HG03064 (cell line): ENCODE data around the gene SMOC2.

ENCODE experiments used
- ATAC-seq: cut with Tn5 transposase; IDR thresholded peaks from one replicate; pipeline ENCODE4 v1.9.1; 2021; ENCODE audit warnings: low read depth; ENCODE audit not compliant: unreplicated experiment

SMOC2 gene

DNA sequence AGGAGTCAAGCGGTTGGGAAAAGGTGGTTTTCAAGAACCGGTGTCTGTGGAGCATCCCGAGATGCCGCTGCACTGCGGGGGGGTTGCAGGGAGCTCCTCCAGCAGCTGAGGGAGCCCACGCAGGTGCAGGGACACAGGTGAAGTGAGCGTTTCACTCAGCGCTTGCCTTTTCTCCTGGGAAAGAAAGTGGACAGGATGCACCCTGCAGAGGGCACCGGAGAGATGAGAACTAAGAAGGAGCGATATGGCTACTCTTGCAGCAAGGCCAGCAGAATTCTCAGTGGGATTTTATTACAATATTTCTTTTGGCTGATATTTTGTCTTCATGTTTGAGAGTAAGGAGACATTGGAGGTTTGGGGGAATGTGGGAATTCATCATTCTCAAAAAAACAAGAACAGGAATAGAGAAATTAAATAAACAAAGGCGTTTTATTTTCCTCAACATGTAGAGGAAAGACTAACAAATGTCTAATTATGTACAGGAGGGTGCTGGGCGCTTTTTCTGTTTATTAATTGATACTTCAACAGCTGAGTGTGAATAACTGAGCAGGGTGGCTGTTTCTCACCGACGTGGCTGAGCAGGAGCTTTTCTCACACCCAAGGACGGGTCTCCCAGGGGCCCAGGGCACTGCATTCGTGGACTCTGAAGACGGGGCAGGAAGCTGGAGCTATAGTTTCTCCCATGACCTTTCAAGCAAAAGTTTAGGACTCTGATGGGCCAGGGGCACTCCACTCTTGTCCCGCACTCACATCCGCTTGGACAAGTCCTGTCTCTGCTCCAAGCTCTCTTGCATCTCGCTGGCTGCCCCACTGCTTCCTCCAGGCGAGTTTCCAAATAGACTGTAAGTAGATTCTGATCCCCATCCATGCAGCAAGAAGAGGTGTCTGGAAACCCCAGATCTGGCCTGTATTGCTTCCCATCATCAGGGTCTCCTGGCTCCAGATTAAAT is 176.1 kb downstream of the SMOC2 start:
- ATAC-seq: no peak

DNA sequence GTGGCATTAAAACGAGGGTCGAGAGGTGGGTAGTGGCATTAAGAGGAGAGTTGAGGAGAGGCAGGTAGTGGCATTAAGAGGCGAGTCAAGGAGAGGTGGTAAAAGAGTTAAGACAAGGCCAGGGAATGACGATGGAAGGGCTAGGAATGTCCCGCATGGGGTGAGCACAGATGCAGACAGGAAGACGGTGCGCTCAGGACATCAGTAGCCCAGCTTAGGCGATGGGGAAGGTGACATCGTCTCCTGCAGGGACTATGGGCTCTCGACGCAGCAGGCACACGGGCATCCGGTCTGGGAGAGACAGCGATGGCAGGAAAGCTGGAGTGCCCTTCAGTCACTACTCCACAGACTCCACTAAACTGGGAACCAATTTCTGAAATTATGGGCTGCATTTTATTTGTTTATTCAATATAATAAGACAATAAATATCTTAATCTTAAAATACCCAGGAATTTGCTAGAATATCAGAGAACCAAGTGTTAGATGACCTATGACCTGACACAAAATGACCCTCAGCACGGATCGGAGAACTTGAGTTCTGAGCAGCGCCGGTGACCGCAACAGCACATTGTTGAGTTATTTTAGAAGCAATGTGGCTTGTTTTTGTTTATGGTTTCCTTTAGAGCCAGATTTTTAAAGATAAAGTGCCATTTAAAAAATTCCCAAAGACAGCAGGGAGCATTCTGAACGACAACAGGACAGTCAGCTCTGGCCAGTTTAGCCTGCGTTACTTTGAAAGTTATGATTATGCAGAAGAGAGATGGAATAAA is 177.7 kb downstream of the SMOC2 start:
- no peak for ATAC-seq

DNA sequence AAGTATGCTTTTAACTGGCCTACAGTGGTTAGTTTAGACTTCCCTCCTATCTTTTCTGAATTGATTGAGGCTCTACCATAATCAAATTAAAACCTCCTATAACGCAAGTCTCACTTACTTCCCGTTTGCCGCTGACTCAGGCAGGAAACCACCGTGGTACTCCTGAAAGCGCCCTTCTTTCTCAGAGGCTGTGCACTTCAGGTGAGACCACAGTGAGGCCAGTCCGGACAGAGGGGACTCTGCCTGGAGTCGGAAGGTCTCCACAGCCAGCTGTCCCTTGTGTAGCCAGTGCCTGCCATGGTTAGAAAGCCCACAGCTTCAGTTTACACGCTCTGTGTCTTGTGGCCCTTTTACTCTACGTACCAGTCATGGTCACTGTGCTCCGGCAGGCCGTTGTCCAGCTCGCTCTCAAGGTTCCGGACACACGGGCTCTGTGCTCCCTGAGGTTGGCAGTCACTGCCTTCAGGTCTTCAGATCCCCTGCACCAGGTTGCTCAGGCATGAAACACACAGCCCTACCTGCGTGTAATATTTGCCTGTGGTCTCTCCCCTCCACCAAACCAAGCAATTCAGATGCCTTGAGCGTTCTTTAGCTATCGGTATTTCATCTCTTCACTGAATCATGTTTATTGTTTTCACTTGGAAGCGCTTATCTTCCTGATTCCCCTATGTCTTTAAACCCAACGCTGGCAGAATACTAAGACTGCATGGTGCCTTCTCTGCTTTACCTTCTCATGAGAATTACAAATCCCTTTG is 178.8 kb downstream of the SMOC2 start:
- ATAC-seq: no peak

DNA sequence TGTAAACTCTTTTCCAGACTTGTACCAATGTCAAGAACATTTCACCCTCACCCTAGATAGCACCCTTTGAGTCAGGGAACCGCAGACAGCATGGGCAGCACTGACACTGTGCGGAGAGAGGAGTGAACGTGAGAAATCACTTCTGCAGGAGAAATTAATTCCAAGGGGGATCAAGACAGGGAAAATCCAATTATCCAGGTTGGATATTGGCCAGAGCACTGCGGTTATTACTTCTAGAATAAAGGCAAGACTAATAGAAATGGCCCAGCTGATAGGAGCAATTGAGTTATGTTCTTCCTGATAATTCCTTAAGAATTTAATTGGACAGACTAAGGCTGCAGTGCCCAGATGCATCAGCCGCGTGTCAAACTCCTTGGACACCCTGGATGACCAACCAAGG is 179.6 kb downstream of the SMOC2 start:
- no peak for ATAC-seq

DNA sequence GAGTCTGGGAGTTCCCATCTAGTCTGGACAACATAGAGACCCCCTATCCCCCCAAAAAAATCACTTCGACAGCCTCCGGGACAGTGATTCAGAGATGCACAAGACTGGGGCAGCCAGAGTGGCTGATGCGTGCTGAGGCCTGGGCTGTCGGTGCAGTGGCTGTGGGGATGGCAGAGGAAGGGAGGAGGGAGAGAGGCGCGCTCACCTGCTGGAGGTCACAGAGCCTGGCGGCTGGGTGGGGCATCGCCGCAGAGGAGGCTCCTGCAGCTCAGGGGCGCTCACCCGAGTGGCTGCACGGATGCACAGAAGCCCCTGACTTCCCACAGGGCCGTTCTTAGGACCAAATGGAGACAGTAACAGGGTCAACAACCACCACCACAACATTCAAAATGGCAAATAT is 182.8 kb downstream of the SMOC2 start:
- ATAC-seq: no peak

DNA sequence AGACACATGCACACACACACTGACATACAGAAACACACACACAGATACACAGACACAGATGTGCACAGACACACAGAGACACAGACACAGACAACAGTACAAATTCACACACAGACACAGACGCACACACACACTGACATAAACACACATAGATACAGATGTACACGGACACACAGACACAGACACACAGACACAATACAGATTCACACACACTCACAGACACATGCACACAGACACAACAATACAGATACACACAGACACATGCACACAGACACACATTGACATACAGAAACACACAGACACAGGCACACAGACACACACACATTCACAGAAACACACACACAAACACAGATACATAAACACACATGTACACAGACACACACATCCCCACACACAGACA is 183.6 kb downstream of the SMOC2 start:
- ATAC-seq: no peak

DNA sequence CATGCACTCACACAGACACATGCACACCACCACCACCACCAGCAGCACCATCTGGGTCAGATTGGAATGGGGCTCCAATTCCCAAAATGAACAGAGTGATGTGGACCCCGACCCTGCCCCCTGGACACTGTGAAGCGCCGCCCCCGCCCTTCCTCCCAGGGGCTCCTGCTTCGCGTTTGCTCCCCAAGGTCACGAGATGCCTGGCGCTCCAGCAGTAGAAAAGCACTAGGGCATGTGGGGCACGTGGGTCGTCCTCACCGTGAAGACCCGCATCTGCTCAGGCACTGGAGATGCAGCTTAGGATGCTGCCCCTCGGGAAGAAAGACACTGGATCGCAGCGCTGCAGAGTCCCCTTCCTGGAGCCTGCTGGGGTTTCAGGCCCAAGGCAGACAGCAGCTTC is 184.0 kb downstream of the SMOC2 start:
- no peak for ATAC-seq

DNA sequence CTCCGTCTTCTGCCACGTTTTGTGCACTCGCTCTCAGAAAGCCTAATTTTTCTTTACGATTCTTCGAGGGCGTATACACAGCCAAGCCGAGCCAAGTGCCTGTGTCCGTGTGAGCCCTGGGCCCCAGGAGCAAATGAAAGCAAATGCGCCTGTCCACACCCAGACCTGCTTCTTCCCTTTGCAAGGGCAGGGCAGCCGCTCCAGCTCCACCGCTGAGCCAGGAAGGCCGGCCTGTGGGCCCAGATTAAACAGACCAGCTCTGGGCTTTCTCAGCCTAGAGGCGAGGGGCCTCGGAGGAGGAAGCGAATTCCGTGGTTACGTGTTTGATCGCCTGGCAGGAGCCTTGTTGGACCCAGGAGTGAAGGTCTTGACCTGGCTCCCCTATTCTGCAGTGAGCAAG is 184.6 kb downstream of the SMOC2 start:
- no peak for ATAC-seq

DNA sequence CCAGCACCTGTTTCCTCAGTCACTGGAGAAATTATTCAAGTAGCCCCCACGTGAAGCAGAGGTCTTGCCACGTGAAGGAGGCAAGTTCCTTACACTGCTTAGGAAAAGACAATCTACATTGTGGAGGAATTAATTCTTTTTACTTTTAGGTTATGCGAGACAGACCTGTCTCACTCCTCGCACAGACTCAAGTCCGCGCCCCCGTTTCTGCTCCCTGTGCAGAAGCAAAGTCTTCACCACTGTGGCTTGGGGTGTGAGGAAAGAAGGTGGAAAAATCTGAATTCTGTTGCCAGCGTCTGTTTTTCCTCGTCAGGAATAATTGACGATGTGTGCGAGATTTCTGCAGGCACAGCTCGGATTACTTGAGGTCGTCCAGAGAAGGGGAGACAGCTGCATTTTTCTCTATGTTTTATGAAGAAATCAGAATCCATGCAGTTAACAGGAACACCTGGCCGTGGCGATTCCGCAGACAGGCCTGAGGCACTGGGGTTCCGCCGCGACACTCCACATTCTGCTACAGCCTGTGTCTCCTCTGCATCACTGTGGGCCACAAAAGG is 185.1 kb downstream of the SMOC2 start:
- ATAC-seq: no peak

DNA sequence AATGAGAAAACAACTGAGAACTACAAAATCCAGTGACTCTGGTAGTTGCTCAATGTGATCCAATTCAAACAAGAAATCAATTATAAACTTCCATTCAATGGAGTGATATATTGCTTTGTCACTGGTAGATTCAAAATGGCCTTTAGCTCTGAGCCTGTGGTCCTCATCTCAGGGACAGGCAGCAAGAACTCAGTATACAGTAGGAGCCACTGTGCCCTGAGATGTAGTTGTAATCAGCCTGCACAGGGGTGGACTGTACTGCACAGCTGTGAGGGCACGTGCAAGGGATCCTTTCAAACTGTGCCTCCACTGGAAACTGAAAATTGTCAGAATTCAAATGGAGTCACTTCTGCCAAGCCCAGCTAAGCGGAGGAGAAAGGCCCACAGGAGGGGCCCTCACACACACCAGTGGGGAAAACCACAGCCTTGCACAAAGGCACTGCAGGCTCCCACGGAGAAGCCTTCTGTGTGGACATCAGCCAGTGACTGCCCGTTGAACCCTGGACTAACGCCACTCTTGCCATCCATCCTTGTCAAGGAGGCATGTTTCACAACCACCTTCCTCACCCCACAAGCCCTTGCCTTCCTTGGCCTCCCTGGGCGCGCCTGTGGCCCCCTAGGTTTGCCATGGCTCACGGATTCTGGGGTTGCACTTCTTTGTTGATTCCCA is 186.7 kb downstream of the SMOC2 start:
- ATAC-seq: no peak

DNA sequence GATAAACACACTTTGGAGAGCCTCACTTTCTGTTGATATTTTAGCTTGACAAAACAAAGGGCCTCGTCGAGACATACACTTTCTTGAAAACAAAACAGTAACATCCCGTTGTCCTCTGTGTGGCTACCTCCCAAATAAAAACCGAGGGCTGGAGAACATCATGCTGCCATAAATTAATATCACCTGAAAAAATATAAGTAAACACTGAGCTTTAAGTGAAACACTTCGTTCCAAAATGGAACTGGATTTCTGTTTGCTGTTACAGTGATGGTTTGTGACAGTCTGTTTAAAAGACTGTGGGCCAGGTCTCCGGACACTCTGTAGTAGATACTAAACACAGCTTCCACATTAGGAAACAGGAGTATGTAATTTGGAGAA is 187.2 kb downstream of the SMOC2 start:
- ATAC-seq: no peak

DNA sequence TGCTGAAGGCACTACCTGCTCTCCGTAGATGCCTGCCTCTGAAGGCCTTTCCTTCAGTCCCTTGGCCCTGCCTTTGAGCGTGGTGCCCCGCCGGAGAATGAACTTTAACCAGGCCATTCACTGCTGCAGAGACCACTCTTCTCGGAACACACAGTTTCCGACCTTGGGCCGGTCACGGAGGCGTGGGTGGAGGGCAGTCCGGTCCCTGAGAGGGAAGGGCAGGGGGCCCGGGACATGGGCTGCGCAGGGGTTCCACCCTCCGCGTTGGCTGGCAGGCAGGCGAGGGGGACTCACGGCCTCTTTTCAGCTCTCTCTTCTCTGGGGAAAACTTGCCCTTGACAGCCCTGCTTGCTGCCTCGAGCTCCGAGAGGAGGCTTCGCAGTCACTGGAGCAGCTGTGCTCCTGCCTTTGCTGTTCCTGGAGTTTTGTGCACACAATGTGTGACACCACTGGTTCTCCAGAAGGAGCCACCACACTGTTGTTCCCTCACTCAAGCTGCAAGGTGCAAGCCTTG is 187.8 kb downstream of the SMOC2 start:
- no peak for ATAC-seq

DNA sequence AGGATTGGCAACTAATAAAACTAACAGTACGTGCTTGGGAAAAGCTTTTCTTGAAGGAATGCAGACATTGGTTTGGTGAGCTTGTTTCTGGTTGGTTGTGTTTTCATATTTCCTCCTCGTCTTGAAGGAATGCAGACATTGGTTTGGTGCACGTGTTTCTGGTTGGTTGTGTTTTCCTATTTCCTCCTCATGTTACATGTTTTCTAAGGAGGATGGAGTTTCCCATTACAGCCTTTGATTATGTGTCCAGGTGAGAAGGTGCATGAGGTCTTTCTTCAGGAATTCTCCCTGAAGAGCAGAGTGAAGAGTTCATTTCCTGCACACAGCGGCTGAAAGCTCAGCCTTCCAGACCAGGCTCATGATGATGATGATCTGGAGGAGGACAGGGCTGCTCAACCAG is 190.6 kb downstream of the SMOC2 start:
- ATAC-seq: no peak

DNA sequence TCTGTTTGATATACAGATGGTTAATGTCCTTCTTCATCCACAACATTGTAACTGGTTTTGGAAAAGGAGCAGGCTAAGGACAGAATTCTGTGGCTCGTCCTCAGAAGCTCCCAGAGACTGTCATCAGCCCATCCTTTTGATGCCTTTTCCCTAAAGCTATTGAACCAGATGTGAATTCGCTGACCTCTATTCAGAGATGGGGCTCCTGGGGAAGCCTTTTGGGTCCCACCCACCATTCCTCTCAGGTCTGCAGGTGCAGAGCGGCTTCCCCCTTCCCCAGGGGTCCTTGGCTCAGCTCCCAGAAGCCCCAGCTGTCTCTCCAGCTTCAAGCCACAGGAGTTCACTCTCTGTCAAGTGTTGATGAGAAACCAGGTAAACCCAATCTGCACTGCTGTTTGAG is 191.7 kb downstream of the SMOC2 start:
- ATAC-seq: no peak

DNA sequence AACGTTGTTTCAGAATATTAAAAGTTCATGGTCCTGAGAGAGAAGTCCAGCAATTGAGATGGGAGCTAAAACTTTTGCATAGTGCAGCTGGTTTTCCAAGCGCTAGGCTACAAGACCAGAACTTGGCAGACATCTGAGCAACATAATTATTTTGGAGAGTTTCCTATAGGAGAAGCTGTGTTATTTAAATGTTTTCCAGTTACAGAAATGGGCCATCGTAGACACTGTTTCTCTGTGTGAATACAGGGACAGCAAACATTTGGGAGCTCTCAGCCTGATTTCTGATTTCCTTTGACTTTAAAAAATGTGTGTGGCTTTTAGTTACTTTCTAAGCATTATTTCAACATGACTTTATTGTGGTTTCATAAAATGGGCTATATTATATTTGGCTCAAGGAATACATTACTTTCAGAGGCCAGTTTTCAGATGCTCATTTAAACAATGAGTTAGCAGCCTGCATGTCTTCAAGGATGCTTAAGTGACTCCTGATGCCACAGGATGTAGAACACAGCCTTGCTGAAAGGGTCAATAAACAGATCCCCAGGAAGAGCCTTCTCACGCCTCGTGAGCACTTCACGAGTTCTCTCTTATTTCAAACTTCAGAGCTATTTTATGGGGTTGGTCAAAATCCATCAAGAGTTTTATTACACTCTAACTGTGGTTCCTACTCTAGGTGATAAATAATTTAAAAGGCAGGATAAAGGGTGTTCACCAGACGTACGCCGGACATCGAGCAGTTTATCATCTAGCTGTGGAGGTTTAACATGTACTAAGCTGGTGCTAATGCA is 193.8 kb downstream of the SMOC2 start:
- ATAC-seq: no peak

DNA sequence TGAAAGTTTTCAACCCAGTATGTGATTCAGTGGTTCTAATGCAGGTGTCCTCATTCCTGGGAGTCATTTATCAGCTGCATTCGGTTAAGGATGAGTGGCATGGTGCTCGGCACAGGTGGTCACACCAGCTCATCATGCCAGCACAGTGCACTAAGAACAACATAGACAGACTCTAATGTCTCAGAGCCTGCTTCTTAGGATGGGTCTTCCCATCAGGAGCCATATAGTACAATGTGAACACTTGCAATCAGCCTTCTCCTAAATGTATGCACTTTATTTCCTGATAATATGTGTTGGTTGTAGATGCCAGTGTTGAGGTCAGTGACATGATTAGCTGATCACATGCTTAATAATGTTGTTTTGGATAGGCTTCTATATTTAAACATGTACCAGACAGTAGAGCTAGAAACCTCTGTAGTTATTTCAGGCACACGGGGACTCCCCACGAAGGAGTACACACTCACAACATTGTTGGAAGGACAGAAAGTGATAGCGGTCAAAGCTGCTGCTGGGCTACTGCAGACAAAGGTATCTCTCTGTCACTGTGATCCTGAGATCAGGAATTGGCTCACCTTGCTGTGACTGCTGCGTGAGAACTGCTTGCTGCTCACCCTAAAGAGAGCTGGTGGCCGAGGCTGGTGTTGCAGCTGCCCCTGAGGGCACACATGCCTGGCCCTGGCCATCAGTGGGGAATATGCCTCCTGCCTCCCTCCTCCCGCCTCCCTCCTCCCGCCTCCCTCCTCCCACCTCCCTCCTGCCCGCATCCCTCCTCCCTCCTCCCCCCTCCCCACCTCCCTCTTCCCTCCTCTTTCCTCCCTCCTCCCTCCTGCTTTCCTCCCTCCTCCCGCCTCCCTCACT is 195.4 kb downstream of the SMOC2 start:
- ATAC-seq: no peak

DNA sequence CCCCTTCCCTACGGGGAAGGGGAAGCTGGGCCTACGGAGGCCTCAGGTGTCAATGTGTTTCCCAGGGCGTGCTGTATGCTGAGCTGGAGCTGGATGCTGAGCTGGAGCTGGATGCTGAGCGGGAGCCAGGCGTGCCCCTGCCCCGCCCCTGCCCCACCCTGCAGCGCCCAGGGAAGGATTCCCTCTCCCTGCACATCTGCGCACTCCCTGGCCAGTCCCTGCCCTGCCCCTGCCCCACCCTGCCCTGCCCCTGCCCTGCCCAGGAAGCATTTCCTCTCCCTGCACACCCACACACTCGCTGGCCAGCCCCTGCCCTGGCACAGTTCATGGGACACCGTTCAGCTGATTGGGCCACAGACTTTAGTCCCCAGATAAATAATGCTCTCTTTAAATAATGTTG is 196.8 kb downstream of the SMOC2 start:
- no peak for ATAC-seq

DNA sequence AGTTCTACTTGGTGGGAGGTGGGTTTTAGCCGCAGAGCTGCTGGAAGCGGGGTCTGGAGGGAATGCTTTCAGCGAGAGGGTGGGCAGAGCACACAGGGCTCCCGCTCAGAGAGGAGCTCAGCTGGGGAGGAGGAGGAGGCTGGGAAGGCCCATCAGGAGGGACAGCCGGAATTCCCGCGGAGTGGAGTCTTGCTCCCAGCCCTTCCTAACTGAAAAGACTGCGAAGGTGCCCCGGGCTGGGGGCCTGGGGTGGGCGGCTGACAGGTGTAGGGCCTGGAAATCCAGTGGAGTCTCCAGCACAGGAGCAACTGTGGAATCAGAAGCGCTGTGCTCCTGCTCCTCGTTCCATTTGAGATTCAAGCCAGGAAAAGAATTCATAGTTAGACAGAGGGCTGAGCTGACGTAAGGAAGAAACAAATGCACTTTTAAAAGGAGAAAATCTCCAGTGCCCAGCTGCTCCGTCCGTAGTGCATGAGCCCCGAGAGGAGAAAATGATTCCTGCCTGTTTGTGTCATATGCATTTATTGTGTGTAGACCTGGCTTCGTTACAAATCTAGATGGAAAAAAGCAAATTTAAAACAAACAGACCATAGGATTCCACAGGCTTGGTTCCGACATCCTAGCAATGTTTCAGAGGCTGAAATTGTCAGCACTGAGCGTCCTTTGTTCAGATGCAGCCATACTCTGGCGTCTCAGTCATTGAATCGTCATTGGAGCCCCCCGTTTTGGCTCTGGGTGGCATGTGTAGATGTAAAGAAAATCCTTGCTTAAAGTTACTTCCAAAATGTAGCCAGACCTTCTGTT is 197.7 kb downstream of the SMOC2 start:
- no peak for ATAC-seq
